ENCODE data around the gene CD27.
"Not testable (repeated sequence)": the region's sequence is repeated elsewhere in the genome, so short reads cannot be mapped to it uniquely, and the experiment has no call there.

DNA sequence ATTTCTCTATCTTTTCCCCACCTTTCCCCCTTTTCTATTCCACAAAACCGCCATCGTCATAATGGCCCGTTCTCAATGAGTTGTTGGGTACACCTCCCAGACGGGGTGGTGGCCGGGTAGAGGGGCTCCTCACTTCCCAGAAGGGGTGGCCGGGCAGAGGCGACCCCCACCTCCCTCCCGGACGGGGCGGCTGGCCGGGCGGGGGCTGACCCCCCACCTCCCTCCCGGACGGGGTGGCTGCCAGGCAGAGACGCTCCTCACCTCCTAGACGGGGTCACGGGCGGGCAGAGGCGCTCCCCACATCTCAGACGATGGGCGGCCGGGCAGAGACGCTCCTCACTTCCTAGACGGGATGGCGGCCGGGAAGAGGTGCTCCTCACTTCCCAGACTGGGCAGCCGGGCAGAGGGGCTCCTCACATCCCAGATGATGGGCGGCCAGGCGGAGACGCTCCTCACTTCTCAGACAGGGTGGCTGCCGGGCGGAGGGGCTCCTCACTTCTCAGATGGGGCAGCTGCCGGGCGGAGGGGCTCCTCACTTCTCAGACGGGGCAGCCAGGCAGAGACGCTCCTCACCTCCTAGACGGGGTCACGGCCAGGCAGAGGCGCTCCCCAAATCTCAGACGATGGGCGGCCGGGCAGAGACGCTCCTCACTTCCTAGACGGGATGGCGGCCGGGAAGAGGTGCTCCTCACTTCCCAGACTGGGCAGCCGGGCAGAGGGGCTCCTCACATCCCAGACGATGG is 30.6 kb downstream of the CD27 start:
- not testable (repeated sequence) for TF ChIP-seq CTCF, POLR2A (IDR thresholded peaks at IDR 0.05)

Data from lower leg skin (tissue), 3 donors.